Astrocyte (in vitro differentiated cells and primary cell): ENCODE data around the gene EIF3D. TPM values are rescaled to one million over a fixed set of nuclear protein-coding genes. Genes with fewer than 3 reads are reported as not detected.

Experiments used
- DNase-seq: peaks from one replicate; pipeline ENCODE4 v3.0.0-alpha.2; 2010; ENCODE audit warnings: low read depth
- FAIRE-seq: peaks from 2 replicates; lab custom pipeline; 2011; peaks lifted over from hg19 to GRCh38; lab: Jason Lieb, UNC
- H2AFZ ChIP-seq: 2 replicates; pipeline ENCODE4 v1.6.0; 2012; ENCODE audit warnings: low read depth, low read length, inconsistent platforms
- H3K27ac ChIP-seq: 2 replicates; pipeline ENCODE4 v1.5.1; 2011; ENCODE audit warnings: low read depth, low read length, inconsistent platforms
- H3K27me3 ChIP-seq: 2 replicates; pipeline ENCODE4 v1.6.0; 2011; ENCODE audit warnings: low read length, inconsistent platforms; ENCODE audit not compliant: insufficient read depth
- H3K36me3 ChIP-seq: 2 replicates; pipeline ENCODE4 v1.5.1; 2011; ENCODE audit warnings: low read length, inconsistent platforms; ENCODE audit not compliant: insufficient read depth
- H3K4me1 ChIP-seq: 2 replicates; pipeline ENCODE4 v1.5.1; 2011; ENCODE audit warnings: low read length, inconsistent platforms; ENCODE audit not compliant: insufficient read depth
- H3K4me2 ChIP-seq: 2 replicates; pipeline ENCODE4 v1.6.0; 2012; ENCODE audit warnings: low read length, inconsistent platforms
- H3K4me3 ChIP-seq: 2 replicates; pipeline ENCODE4 v1.5.1; 2011; ENCODE audit warnings: low read depth, mild to moderate bottlenecking, low read length, inconsistent platforms; ENCODE audit not compliant: insufficient read depth
- H3K79me2 ChIP-seq: 2 replicates; pipeline ENCODE4 v1.6.0; 2012; ENCODE audit warnings: mild to moderate bottlenecking, low read length, inconsistent platforms; ENCODE audit not compliant: insufficient read depth
- H3K9ac ChIP-seq: 2 replicates; pipeline ENCODE4 v1.6.0; 2012; ENCODE audit warnings: mild to moderate bottlenecking, low read length, inconsistent platforms
- H3K9me3 ChIP-seq: 2 replicates; pipeline ENCODE4 v1.5.1; 2012; ENCODE audit warnings: low read depth, mild to moderate bottlenecking, low read length, inconsistent platforms; ENCODE audit not compliant: insufficient read depth
- H4K20me1 ChIP-seq: 2 replicates; pipeline ENCODE4 v1.6.0; 2012; ENCODE audit warnings: low read length, inconsistent platforms; ENCODE audit not compliant: insufficient read depth
- H3K27ac Mint-ChIP-seq: one replicate; pipeline ENCODE4 v1.8.0; 2021; ENCODE audit warnings: mild to moderate bottlenecking, mixed read lengths; ENCODE audit not compliant: unreplicated experiment
- H3K27me3 Mint-ChIP-seq: one replicate; pipeline ENCODE4 v1.8.0; 2021; ENCODE audit warnings: low read depth, mixed read lengths; ENCODE audit not compliant: unreplicated experiment
- H3K36me3 Mint-ChIP-seq: one replicate; pipeline ENCODE4 v1.8.0; 2021; ENCODE audit warnings: low read depth, mixed read lengths; ENCODE audit not compliant: unreplicated experiment
- H3K4me1 Mint-ChIP-seq: one replicate; pipeline ENCODE4 v1.8.0; 2021; ENCODE audit warnings: low read depth, mixed read lengths; ENCODE audit not compliant: unreplicated experiment
- H3K4me3 Mint-ChIP-seq: one replicate; pipeline ENCODE4 v1.8.0; 2021; ENCODE audit warnings: mild to moderate bottlenecking, moderate library complexity, mixed read lengths; ENCODE audit not compliant: unreplicated experiment
- H3K9me3 Mint-ChIP-seq: one replicate; pipeline ENCODE4 v1.8.0; 2021; ENCODE audit warnings: mild to moderate bottlenecking, mixed read lengths; ENCODE audit not compliant: unreplicated experiment
- CTCF ChIP-seq: IDR thresholded peaks from 2 replicates; pipeline ENCODE4 v1.5.1; 2011; ENCODE audit warnings: low read depth, mild to moderate bottlenecking, inconsistent platforms, low read length, moderate library complexity; ENCODE audit not compliant: insufficient read depth
- EZH2 ChIP-seq: IDR thresholded peaks from 2 replicates; pipeline ENCODE4 v1.6.1; 2012; ENCODE audit warnings: mild to moderate bottlenecking, low read length, inconsistent platforms; ENCODE audit not compliant: insufficient read depth
- total RNA-seq: library from RNA; stranded (reverse); gene quantifications from 2 replicates; pipeline ENCODE4 v1.2.1, GENCODE V29; 2021

EIF3D gene
- total RNA-seq, 1 donor from 2014 or later: 168 TPM

- H3K4me3 Mint-ChIP-seq: no peak overlapping the region
- FAIRE-seq (no peak), DNase-seq (no peak)
- Histone ChIP-seq H2AFZ (no peak overlapping the region), H4K20me1 (peaks cover 79% of the 10 kb centered on the region), H3K9ac (no peak overlapping the region), H3K79me2 (peaks cover 6% of the 10 kb centered on the region), H3K36me3 (peaks cover 86% of the 10 kb centered on the region), H3K27me3 (no peaks in the 10 kb centered on the region), H3K4me2 (no peak overlapping the region), H3K4me3 (no peak overlapping the region), H3K4me1 (no peaks in the 10 kb centered on the region), H3K9me3 (no peaks in the 10 kb centered on the region), H3K27ac (no peak overlapping the region)
- no peaks in the 10 kb centered on the region for H3K27me3 Mint-ChIP-seq
- no peaks in the 10 kb centered on the region for H3K4me1 Mint-ChIP-seq
- no peaks in the 10 kb centered on the region for H3K9me3 Mint-ChIP-seq
- TF ChIP-seq EZH2 (no peak), CTCF (no peak)
- no peak overlapping the region for H3K27ac Mint-ChIP-seq
- peaks cover 52% of the 10 kb centered on the region for H3K36me3 Mint-ChIP-seq
Measured at GRCh38 chr22:36514766-36515165, 14.2 kb downstream of the EIF3D start.

GRCh38 chr22:36512991-36513390 is 16.0 kb downstream of the EIF3D start:
- H3K27ac Mint-ChIP-seq: no peak overlapping the region
- FAIRE-seq (no peak), DNase-seq (no peak)
- TF ChIP-seq EZH2 (no peak), CTCF (no peak)
- Histone ChIP-seq H3K27ac (no peak overlapping the region), H3K36me3 (peaks cover 70% of the 10 kb centered on the region), H4K20me1 (peaks cover 64% of the 10 kb centered on the region), H3K9me3 (no peaks in the 10 kb centered on the region), H3K4me3 (no peak overlapping the region), H3K79me2 (peaks cover 6% of the 10 kb centered on the region), H3K9ac (no peak overlapping the region), H3K4me1 (no peaks in the 10 kb centered on the region), H3K4me2 (no peak overlapping the region), H3K27me3 (no peaks in the 10 kb centered on the region), H2AFZ (no peak overlapping the region)
- no peaks in the 10 kb centered on the region for H3K27me3 Mint-ChIP-seq
- no peaks in the 10 kb centered on the region for H3K9me3 Mint-ChIP-seq
- no peak overlapping the region for H3K4me3 Mint-ChIP-seq
- peaks cover 42% of the 10 kb centered on the region for H3K36me3 Mint-ChIP-seq
- H3K4me1 Mint-ChIP-seq: no peaks in the 10 kb centered on the region

GRCh38 chr22:36512333-36512732 is 16.6 kb downstream of the EIF3D start:
- Histone ChIP-seq H2AFZ (no peak overlapping the region), H3K36me3 (peaks cover 63% of the 10 kb centered on the region), H3K27ac (no peak overlapping the region), H3K9ac (no peak overlapping the region), H3K79me2 (peaks cover 3% of the 10 kb centered on the region), H3K4me2 (no peak overlapping the region), H3K4me1 (peaks cover 2% of the 10 kb centered on the region), H3K4me3 (no peak overlapping the region), H4K20me1 (peaks cover 59% of the 10 kb centered on the region), H3K27me3 (no peaks in the 10 kb centered on the region), H3K9me3 (no peaks in the 10 kb centered on the region)
- FAIRE-seq: no peak
- Mint-ChIP-seq H3K4me1 (no peaks in the 10 kb centered on the region), H3K27me3 (no peaks in the 10 kb centered on the region), H3K9me3 (no peaks in the 10 kb centered on the region), H3K36me3 (peaks cover 42% of the 10 kb centered on the region), H3K27ac (no peak overlapping the region), H3K4me3 (no peak overlapping the region)
- TF ChIP-seq CTCF: no peak
- TF ChIP-seq EZH2: no peak
- no peak for DNase-seq
